B cell (primary cell): Measurements from ENCODE around the gene ZNF827.

ENCODE experiments used
- CTCF ChIP-seq: fragments of 200-600 bp; IDR thresholded peaks from one replicate; pipeline ENCODE4 v1.8.0; 2022; ENCODE audit warnings: antibody characterized with exemption, mild to moderate bottlenecking
- EZH2 ChIP-seq: IDR thresholded peaks from 2 replicates; pipeline ENCODE4 v1.6.1; 2012; ENCODE audit warnings: borderline replicate concordance, low read depth, mild to moderate bottlenecking, moderate library complexity, low read length; ENCODE audit not compliant: insufficient read depth, poor library complexity, severe bottlenecking

GRCh38 chr4:145956288-145956890 lies 17.8 kb upstream of the ZNF827 start:
- TF ChIP-seq CTCF (peak; percentile 86), EZH2 (no peak)
